Liver (tissue), 9 donors: ENCODE measurements around the gene CER1. TPM values are rescaled to one million over a fixed set of nuclear protein-coding genes. Genes with fewer than 3 reads are reported as not detected.

ENCODE experiments used
- DNase-seq: peaks from one replicate; pipeline ENCODE4 v3.0.0-alpha.2; 2017; ENCODE audit warnings: low spot score
- H3K27ac ChIP-seq, 2 donors: one replicate each; pipeline ENCODE4 v1.7.0; 2013; ENCODE audit warnings: inconsistent platforms in 2 of 2, low read length in 2 of 2, control low read depth in 1 of 2, low read depth in 1 of 2, mild to moderate bottlenecking in 1 of 2
- H3K27me3 ChIP-seq, 4 donors: one replicate each; pipeline versions ENCODE4 v1.6.1 to v1.7.0; 2013; ENCODE audit warnings: low read length in 3 of 4, inconsistent platforms in 1 of 4, mild to moderate bottlenecking in 1 of 4, moderate library complexity in 1 of 4; ENCODE audit not compliant: control insufficient read depth in 4 of 4, insufficient read depth in 4 of 4
- H3K36me3 ChIP-seq, 4 donors: one replicate each; pipeline versions ENCODE4 v1.6.1 to v1.7.0; 2013; ENCODE audit warnings: low read length in 3 of 4, mild to moderate bottlenecking in 3 of 4, low read depth in 1 of 4, moderate library complexity in 1 of 4; ENCODE audit not compliant: control insufficient read depth in 4 of 4, insufficient read depth in 3 of 4
- H3K4me1 ChIP-seq, 4 donors: one replicate each; pipeline versions ENCODE4 v1.6.1 to v1.7.0; 2013; ENCODE audit warnings: low read length in 3 of 4, mild to moderate bottlenecking in 3 of 4, moderate library complexity in 1 of 4; ENCODE audit not compliant: control insufficient read depth in 4 of 4, insufficient read depth in 4 of 4
- H3K4me3 ChIP-seq, 3 donors: one replicate each; pipeline versions ENCODE4 v1.6.1 to v1.7.0; 2013; ENCODE audit warnings: low read length in 3 of 3, control low read depth in 1 of 3, low read depth in 1 of 3, mild to moderate bottlenecking in 1 of 3
- H3K9ac ChIP-seq, 2 donors: one replicate each; pipeline ENCODE4 v1.7.0; 2013; ENCODE audit warnings: low read length in 2 of 2, mild to moderate bottlenecking in 2 of 2, moderate library complexity in 2 of 2, control low read depth in 1 of 2, low read depth in 1 of 2
- H3K9me3 ChIP-seq, 4 donors: one replicate each; pipeline versions ENCODE4 v1.6.1 to v1.7.0; 2013; ENCODE audit warnings: low read length in 3 of 4; ENCODE audit not compliant: control insufficient read depth in 4 of 4
- ATF3 ChIP-seq: IDR thresholded peaks from 2 replicates; pipeline ENCODE4 v1.6.1; 2016; ENCODE audit warnings: antibody characterized with exemption
- CTCF ChIP-seq: fragments of 150-350 bp; IDR thresholded peaks from 2 replicates; pipeline ENCODE4 v1.5.1; 2017; ENCODE audit warnings: improper control_type of control experiment, low read depth, low read length; ENCODE audit not compliant: missing input control
- EGR1 ChIP-seq, 2 donors: IDR thresholded peaks; 2 replicates each; pipeline ENCODE4 v1.6.1; 2016 to 2018; ENCODE audit warnings: antibody characterized with exemption in 2 of 2, low read depth in 2 of 2
- FOXA1 ChIP-seq: IDR thresholded peaks from 2 replicates; pipeline ENCODE4 v1.6.1; 2016; ENCODE audit warnings: antibody characterized with exemption
- FOXA2 ChIP-seq: IDR thresholded peaks from 2 replicates; pipeline ENCODE4 v1.6.1; 2016; ENCODE audit warnings: antibody characterized with exemption
- GABPA ChIP-seq, 2 donors: IDR thresholded peaks in 1 of 2; conservative IDR thresholded peaks in 1 of 2; 2 replicates each; pipeline ENCODE4 v1.6.1; 2016; ENCODE audit warnings: antibody characterized with exemption in 2 of 2, mild to moderate bottlenecking in 1 of 2, moderate library complexity in 1 of 2
- HNF4A ChIP-seq, 2 donors: conservative IDR thresholded peaks; 2 replicates each; pipeline ENCODE4 v1.6.1; 2016; ENCODE audit warnings: antibody characterized with exemption in 2 of 2, mild to moderate bottlenecking in 2 of 2
- HNF4G ChIP-seq: IDR thresholded peaks from 2 replicates; pipeline ENCODE4 v1.6.1; 2016; ENCODE audit warnings: antibody characterized with exemption
- JUND ChIP-seq, 2 donors: IDR thresholded peaks; 2 replicates each; pipeline ENCODE4 v1.6.1; 2016; ENCODE audit warnings: antibody characterized with exemption in 2 of 2
- MAX ChIP-seq: IDR thresholded peaks from 2 replicates; pipeline ENCODE4 v1.6.1; 2016; ENCODE audit warnings: antibody characterized with exemption
- NR2F2 ChIP-seq: IDR thresholded peaks from 2 replicates; pipeline ENCODE4 v1.6.1; 2016; ENCODE audit warnings: antibody characterized with exemption
- RAD21 ChIP-seq, 2 donors: IDR thresholded peaks; 2 replicates each; pipeline ENCODE4 v1.6.1; 2016; ENCODE audit warnings: antibody characterized with exemption in 2 of 2, mild to moderate bottlenecking in 2 of 2
- REST ChIP-seq: IDR thresholded peaks from 2 replicates; pipeline ENCODE4 v1.6.1; 2016; ENCODE audit warnings: antibody characterized with exemption, mild to moderate bottlenecking
- RXRA ChIP-seq, 2 donors: IDR thresholded peaks; 2 replicates each; pipeline ENCODE4 v1.6.1; 2017 to 2018; ENCODE audit warnings: antibody characterized with exemption in 2 of 2, mild to moderate bottlenecking in 1 of 2
- SP1 ChIP-seq: IDR thresholded peaks from 2 replicates; pipeline ENCODE4 v1.6.1; 2018; ENCODE audit warnings: antibody characterized with exemption, mild to moderate bottlenecking
- TAF1 ChIP-seq: conservative IDR thresholded peaks from 2 replicates; pipeline ENCODE4 v1.6.1; 2016; ENCODE audit warnings: antibody characterized with exemption, mild to moderate bottlenecking
- YY1 ChIP-seq: IDR thresholded peaks from 2 replicates; pipeline ENCODE4 v1.6.1; 2016; ENCODE audit warnings: antibody characterized with exemption, mild to moderate bottlenecking
- ZBTB33 ChIP-seq: IDR thresholded peaks from 2 replicates; pipeline ENCODE4 v1.6.1; 2016; ENCODE audit warnings: antibody characterized with exemption
- polyA plus RNA-seq, 2 donors: library from polyadenylated mRNA; stranded (reverse) in 1 of 2; unstranded in 1 of 2; fragments of 200-250 nt in 1 of 2; fragments of >200 nt in 1 of 2; fragmentation: Nextera tagmentation in 1 of 2; extraction: Ambion mirVana in 1 of 2; gene quantifications; one replicate each; pipeline versions ENCODE4 v1.2.1 to v1.2.3, GENCODE V29; 2013 to 2015
- total RNA-seq, 2 donors: library from RNA; depleted of rRNA; stranded (reverse); fragments of >200 nt; gene quantifications; one replicate each; pipeline ENCODE4 v1.2.3, GENCODE V29; 2014
- donor health status: healthy.
- donor health status: healthy.
- donor health status: healthy.
- donor health status: healthy.
- donor health status: healthy.

CER1 gene
- total and polyA plus RNA-seq, 4 donors: not detected

- TF ChIP-seq REST (no peak), RAD21 (IDR thresholded peaks at IDR 0.05) (no peak), JUND (IDR thresholded peaks at IDR 0.05) (no peak)
These were observed 9.3 kb downstream of the CER1 start (continued) for GRCh38 chr9:14713187-14713767.

GRCh38 chr9:14710804-14711203 is 11.7 kb downstream of the CER1 start:
- no peak overlapping the region for H3K27ac ChIP-seq
- H3K9ac ChIP-seq: no peak overlapping the region
- peaks cover 0 to 3% (median 2%) of the 10 kb centered on the region in 4 donors for H3K9me3 ChIP-seq
- H3K4me1 ChIP-seq: no peaks in the 10 kb centered on the region
- no peak for DNase-seq
- H3K27me3 ChIP-seq: no peaks in the 10 kb centered on the region
- no peaks in the 10 kb centered on the region for H3K36me3 ChIP-seq
- TF ChIP-seq YY1 (no peak), CTCF (no peak), REST (no peak), HNF4G (no peak), RAD21 (IDR thresholded peaks at IDR 0.05) (no peak), HNF4A (conservative IDR thresholded peaks at IDR 0.05) (no peak), JUND (IDR thresholded peaks at IDR 0.05) (no peak), ZBTB33 (no peak), SP1 (no peak), NR2F2 (no peak), FOXA2 (no peak), FOXA1 (no peak), ATF3 (no peak), EGR1 (IDR thresholded peaks at IDR 0.05; ENCODE audit: low read depth in 2 of 2) (no peak), MAX (no peak), GABPA (IDR thresholded peaks at IDR 0.05 in 1 of 2, conservative IDR thresholded peaks at IDR 0.05 in 1 of 2) (no peak), RXRA (IDR thresholded peaks at IDR 0.05) (no peak), TAF1 (no peak)
- no peak overlapping the region for H3K4me3 ChIP-seq
